Stimulated activated CD4-positive, alpha-beta T cell treated with anti-CD3 and anti-CD28 coated beads, Interleukin-1b, Interleukin-23, amount 100 ng/mL, for 24 hours (primary cell): ENCODE data around the gene SPTBN5.

Experiments used
- DNase-seq, 4 experiments: peaks; one replicate each; pipeline ENCODE4 v3.0.0-alpha.2; 2020; ENCODE audit warnings: low read depth in 4 of 4, low spot score in 1 of 4

Gene SPTBN5

DNA sequence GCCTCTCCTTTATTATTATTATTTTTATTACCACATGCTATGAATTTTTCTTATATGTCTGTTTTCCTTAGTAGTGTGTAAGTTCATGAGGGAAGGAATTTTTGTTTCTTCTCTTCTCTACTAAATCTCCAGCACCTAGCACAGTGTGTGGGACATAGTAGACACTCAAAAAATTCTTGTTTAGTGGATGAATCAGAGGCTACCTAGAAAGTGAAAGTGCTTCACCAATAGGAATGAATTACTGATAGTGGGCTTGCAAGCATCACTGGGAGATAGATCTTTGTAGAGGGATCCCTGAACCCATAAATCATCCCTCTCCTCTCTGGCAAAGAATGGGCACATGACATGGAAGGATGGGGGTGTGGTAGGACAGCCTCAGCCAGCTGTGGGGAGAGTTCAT, 8.5 kb downstream of the SPTBN5 start:
- DNase-seq: no peak

- DNase-seq: no peak
Observed at GRCh38 chr15:41884458-41884857, 9.4 kb downstream of the SPTBN5 start.

- no peak for DNase-seq
Observed at GRCh38 chr15:41883484-41883825, 10.4 kb downstream of the SPTBN5 start.

DNA sequence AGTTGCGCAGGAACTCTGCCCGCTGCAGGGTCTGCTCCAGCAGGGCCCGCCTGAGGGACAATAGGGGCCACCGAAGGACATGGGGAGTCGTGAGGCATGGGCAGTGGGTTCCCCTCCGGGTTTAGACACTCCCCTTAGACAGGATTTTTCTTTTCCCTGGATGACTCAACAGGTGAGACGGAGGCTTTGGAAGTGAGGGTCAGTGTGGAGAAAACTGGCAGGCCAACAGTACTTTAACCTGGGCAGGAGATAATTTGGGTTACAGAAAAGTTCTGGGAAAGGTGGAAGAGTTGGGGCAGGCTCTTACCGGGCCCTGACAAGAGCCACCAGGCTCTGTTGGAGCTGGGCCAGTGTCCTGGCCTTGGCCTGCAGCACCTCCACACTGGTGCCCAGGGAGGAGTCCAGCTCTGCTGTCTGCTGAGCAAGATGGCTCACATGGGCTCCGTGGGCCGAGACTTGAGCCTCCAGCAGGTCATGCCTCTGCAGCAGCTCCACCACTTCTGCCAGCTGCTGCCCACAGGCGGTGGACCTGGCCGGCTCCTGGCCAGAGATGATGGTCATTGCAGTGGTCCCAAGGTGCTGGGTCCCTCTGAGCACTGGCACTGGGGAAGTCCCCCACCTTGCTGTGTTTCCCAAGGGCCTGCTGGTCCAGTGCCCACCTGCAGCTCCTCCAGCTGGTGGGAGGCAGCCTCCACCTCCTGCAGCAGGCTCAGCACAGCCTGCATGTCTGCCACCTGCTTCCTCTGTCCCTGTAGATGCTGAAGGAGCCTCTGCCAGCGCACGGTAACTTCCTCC, 11.0 kb downstream of the SPTBN5 start:
- DNase-seq: no peak

GRCh38 chr15:41881920-41882688, 11.7 kb downstream of the SPTBN5 start:
- no peak for DNase-seq

DNA sequence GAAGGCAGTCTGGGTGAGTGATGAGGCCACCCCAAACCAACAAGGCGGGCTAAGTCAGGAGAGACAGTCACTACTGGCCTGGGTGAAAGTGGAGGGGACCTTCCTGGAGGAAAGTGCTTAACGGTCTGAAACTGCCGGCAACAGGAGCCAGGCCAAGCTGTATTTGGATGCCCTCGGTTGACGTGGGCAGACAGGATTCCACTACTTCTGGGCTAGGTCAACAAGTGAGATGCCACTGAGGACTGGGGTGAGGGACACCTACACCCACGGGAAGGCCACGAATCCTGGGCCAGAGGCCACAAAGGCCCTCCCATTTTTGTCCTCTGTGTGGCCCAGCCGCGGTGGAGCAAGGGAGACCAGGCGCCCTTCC, 12.3 kb downstream of the SPTBN5 start:
- DNase-seq: no peak

- no peak for DNase-seq
Observed at GRCh38 chr15:41881086-41881485, 12.8 kb downstream of the SPTBN5 start.

DNA sequence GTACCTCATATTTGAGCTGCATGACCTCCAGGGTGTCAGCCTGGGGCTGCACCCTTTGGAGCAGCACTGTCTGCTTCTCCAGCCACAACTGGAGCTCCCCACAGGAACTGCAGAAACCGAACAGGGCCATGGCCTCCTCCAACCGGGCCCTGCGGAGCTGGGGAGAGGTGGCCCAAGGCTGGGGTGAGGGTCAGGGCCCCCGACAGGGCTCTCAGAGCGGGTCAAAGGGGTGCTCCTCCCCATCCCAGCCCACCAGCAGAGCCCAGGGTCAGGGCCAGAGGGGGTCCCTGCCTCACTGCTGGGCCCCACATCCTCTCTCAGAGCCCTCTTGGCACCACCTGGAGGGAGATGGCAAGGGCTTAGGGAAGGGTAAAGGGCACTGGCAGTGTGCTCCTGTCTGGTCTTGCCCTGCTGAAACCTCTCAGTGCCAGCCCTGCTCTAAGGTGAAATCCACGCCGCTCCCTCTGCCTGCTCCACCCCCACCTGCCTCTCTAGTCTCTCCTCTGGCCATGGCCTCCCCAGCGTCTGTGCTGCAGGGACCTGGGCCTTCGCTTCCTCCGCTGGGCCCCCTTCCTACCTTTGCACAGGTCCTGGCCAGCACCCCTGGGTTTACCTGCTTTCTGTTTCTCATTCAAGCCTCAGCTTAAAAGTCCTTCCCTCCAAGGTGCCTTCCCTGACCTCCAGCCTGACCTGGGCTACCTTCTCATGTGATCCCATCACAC, 13.5 kb downstream of the SPTBN5 start:
- no peak for DNase-seq

GRCh38 chr15:41879321-41879845, 14.5 kb downstream of the SPTBN5 start:
- no peak for DNase-seq

- DNase-seq: no peak
Observed at GRCh38 chr15:41878355-41878699, 15.5 kb downstream of the SPTBN5 start.

GRCh38 chr15:41877631-41878354, 16.1 kb downstream of the SPTBN5 start:
- no peak for DNase-seq

DNA sequence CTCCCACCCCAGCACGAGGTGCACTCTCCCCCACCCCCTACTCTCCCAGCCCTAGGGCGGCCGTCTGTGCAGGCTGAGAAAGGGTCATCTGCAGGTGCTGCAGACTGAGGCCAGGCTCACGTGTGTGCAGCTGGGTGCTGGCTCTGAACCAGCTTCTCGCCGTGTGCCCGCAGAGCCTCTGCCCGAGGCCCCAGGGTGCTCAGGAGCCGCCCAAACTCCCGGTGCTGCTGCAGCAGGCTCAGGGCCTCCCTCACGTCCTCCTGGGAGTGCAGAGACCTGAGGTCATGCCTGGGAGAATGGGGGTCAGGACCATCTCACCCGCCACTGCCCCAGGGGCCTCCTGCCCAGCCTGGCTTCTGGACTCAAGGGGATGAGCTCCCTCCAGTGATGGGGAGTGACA, 17.2 kb downstream of the SPTBN5 start:
- no peak for DNase-seq

GRCh38 chr15:41876007-41876406, 17.8 kb downstream of the SPTBN5 start:
- no peak for DNase-seq

GRCh38 chr15:41874736-41875135, 19.1 kb downstream of the SPTBN5 start:
- no peak for DNase-seq

DNA sequence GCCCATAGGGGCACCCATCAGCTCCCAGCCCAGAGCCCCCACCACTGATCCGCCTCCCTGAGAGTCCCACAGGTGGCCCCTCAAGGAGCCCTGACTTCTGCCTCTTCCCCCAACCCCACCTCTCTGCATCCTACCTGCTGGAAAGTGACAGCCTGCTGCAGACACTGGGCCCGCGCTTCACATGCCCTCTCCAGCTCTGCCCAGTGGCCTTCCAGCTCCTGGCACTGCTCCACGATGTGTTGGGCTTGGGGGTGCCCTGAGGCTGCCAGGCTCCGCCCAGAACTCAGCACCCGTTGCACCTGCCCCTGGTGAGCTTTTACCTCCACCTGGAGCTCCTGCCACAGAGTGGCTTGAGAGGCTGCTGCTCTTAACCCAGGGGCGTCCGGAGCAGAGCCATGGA, 20.1 kb downstream of the SPTBN5 start:
- DNase-seq: no peak

DNA sequence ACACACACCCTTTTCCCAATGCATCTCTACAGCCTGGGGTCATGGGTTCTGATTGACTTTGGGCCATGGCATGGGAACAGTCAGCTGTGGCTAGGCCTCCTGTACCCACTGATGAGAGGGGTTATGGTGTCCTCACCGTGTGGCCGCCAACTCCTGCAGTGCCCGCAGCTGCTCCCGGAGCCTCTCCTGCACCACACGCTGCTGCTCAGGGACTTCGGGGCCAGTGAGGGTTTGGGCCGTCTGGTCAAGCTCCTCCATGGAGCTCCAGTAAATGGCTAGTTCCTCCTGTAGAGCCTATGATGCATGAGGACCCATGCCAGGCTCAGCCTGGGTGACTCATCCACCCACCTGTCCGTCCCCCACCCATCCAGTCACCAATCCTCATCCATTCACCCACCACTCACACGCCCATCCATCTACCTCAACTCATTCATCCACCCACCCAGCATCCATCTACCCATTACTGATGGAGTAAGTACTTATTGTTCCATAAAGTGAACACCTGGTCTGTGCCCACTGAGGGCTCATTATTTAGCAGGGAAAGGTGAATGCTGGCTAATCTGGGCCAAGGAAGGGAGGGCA, 21.6 kb downstream of the SPTBN5 start:
- no peak for DNase-seq

DNA sequence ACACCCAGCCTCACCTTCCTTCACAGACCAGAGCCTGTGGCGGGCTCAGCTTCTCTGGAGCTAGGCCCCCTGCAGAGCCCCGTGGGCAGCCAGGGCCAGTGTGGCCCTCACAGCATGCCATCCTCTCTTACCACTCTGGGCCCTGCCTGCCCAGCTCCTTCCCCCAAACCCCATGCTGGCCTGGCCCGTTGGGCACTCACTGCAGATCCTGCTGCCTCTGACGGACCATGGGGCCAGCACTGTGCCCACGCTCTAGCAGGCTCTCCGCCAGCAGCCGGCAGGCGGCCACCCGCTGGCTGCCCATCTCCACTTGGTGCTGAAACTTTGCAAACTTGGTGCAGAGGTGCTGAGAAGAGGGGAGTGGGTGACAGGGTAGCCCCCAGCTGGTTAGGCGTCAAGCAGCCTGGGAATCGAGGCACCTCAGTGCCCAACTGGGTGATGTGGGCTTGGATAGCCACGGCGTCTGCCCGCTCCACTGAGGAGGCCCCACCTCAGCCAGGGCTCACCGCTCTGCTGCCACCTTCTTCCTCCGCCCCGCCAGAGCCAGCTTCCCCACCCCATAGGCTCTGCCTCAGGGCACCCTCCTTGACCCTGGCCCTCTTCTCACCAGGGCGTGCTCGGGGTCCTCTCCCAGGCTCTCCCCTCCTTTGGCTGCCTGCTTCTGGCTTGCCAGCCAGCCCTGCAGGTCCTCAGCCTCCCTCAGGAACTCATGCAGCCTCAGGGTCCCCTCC, 22.5 kb downstream of the SPTBN5 start:
- no peak for DNase-seq

GRCh38 chr15:41870689-41871081, 23.2 kb downstream of the SPTBN5 start:
- DNase-seq: peak in 3 of 4 experiments; percentile 34 to 56 (median 38)

GRCh38 chr15:41869770-41870688, 23.8 kb downstream of the SPTBN5 start:
- no peak for DNase-seq
